ENCODE data around the gene KPNA6. TPM values are rescaled to one million over a fixed set of nuclear protein-coding genes. Genes with fewer than 3 reads are reported as not detected.
A peak's percentile ranks its signal among the peaks of the same experiment; 100 is the strongest.
"Not testable (repeated sequence)": the region's sequence is repeated elsewhere in the genome, so short reads cannot be mapped to it uniquely, and the experiment has no call there.

The KPNA6 gene
- total and polyA plus RNA-seq, 2 donors from 2014 or later: 10.6 to 66.9 TPM

GRCh38 chr1:32150847-32151246, 43.0 kb downstream of the KPNA6 start:
- peak in 1 of 5 donors; percentile 23 for DNase-seq
- peaks cover 0 to 3% (median 0%) of the 10 kb centered on the region in 3 donors for H3K36me3 ChIP-seq (ENCODE audit: control insufficient read depth in 2 of 3, insufficient read depth in 3 of 3, low read length in 3 of 3)
- H3K9ac ChIP-seq (ENCODE audit: low read length in 3 of 3): no peak overlapping the region
- H3K27ac ChIP-seq (ENCODE audit: low read depth in 2 of 2, low read length in 2 of 2): no peak overlapping the region
- H3K27me3 ChIP-seq (ENCODE audit: control insufficient read depth, insufficient read depth, low read length): no peaks in the 10 kb centered on the region
- H3K9me3 ChIP-seq (ENCODE audit: control insufficient read depth in 2 of 3, insufficient read depth in 1 of 3, low read length in 3 of 3): no peaks in the 10 kb centered on the region
- no peak for FAIRE-seq
- H3K4me3 ChIP-seq (ENCODE audit: low read length in 3 of 3): no peak overlapping the region
- no peaks in the 10 kb centered on the region for H3K4me1 ChIP-seq (ENCODE audit: control insufficient read depth in 2 of 3, insufficient read depth in 2 of 3, low read depth in 1 of 3, low read length in 3 of 3)
- intact Hi-C loops (cut with DNase I): no loop called here
- TF ChIP-seq CTCF (IDR thresholded peaks at IDR 0.05; ENCODE audit: borderline replicate concordance, extremely low read depth, insufficient read depth): no peak

DNA sequence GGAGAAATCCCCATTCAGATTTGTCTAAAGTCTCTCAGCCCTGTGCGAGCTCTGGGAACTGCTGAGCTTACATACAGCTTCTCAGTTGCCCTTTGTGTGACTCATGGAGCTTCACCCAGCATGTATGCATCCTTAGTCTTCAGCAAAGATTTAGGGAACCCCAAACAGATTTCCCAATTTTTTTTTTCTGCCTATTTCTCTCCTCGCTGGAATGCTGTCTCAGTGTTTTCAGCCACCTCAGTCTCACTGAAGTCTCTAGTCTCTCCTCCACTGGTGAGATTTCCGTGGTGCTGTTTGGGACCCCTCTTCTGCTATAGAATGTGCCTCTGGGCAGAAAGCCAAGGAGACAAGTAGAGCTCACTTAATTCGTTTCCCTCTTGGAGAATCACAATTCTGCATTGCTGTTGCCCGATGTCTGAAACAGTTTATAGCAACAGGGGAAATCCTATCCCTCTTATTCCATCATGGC, 43.5 kb downstream of the KPNA6 start:
- Histone ChIP-seq H3K27me3 (ENCODE audit: control insufficient read depth, insufficient read depth, low read length) (no peaks in the 10 kb centered on the region), H3K4me3 (ENCODE audit: low read length in 3 of 3) (no peak overlapping the region), H3K27ac (ENCODE audit: low read depth in 2 of 2, low read length in 2 of 2) (no peak overlapping the region), H3K36me3 (ENCODE audit: control insufficient read depth in 2 of 3, insufficient read depth in 3 of 3, low read length in 3 of 3) (peaks cover 0 to 7% (median 0%) of the 10 kb centered on the region in 3 donors), H3K4me1 (ENCODE audit: control insufficient read depth in 2 of 3, insufficient read depth in 2 of 3, low read depth in 1 of 3, low read length in 3 of 3) (no peaks in the 10 kb centered on the region), H3K9me3 (ENCODE audit: control insufficient read depth in 2 of 3, insufficient read depth in 1 of 3, low read length in 3 of 3) (no peaks in the 10 kb centered on the region), H3K9ac (ENCODE audit: low read length in 3 of 3) (no peak overlapping the region)
- intact Hi-C loops (cut with DNase I): no loop called here
- FAIRE-seq (no peak), DNase-seq (peak in 2 of 5 donors; percentile 29 to 71)
- no peak for TF ChIP-seq CTCF (IDR thresholded peaks at IDR 0.05; ENCODE audit: borderline replicate concordance, extremely low read depth, insufficient read depth)

DNA sequence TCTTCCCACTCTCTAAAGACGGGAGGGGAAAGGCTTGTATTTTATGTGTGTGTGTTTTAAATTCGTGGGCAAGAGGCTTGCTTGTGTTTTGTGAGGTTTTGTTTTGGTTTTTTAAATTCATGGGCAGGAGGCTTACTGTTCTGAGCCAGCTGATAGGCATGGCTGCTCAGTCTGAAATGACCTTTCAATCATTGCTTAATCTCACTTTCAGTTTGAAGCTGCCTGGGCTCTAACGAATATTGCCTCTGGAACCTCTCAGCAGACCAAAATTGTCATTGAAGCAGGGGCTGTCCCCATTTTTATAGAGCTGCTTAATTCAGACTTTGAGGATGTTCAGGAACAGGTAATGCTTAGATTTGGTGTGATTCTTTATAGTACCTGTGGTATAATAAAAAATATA, 51.3 kb downstream of the KPNA6 start:
- intact Hi-C loops (cut with DNase I): no loop called here
- Histone ChIP-seq H3K27ac (ENCODE audit: low read depth in 2 of 2, low read length in 2 of 2) (no peak overlapping the region), H3K36me3 (ENCODE audit: control insufficient read depth in 2 of 3, insufficient read depth in 3 of 3, low read length in 3 of 3) (peaks cover 18 to 73% (median 36%) of the 10 kb centered on the region in 3 donors), H3K9ac (ENCODE audit: low read length in 3 of 3) (no peak overlapping the region), H3K4me3 (ENCODE audit: low read length in 3 of 3) (no peak overlapping the region), H3K4me1 (ENCODE audit: control insufficient read depth in 2 of 3, insufficient read depth in 2 of 3, low read depth in 1 of 3, low read length in 3 of 3) (no peaks in the 10 kb centered on the region), H3K27me3 (ENCODE audit: control insufficient read depth, insufficient read depth, low read length) (no peaks in the 10 kb centered on the region), H3K9me3 (ENCODE audit: control insufficient read depth in 2 of 3, insufficient read depth in 1 of 3, low read length in 3 of 3) (no peaks in the 10 kb centered on the region)
- no peak for FAIRE-seq
- no peak for DNase-seq
- TF ChIP-seq CTCF (IDR thresholded peaks at IDR 0.05; ENCODE audit: borderline replicate concordance, extremely low read depth, insufficient read depth): no peak

GRCh38 chr1:32163405-32163804, 55.5 kb downstream of the KPNA6 start:
- no peak for FAIRE-seq

GRCh38 chr1:32165633-32166032, 57.8 kb downstream of the KPNA6 start:
- DNase-seq; H3K4me3 ChIP-seq (ENCODE audit: low read length in 3 of 3); FAIRE-seq; H3K27me3 ChIP-seq (ENCODE audit: control insufficient read depth, insufficient read depth, low read length); H3K4me1 ChIP-seq (ENCODE audit: control insufficient read depth in 2 of 3, insufficient read depth in 2 of 3, low read depth in 1 of 3, low read length in 3 of 3); H3K9ac ChIP-seq (ENCODE audit: low read length in 3 of 3); H3K27ac ChIP-seq (ENCODE audit: low read depth in 2 of 2, low read length in 2 of 2); intact Hi-C loops (cut with DNase I); H3K9me3 ChIP-seq (ENCODE audit: control insufficient read depth in 2 of 3, insufficient read depth in 1 of 3, low read length in 3 of 3): not testable (repeated sequence)
- H3K36me3 ChIP-seq (ENCODE audit: control insufficient read depth in 2 of 3, insufficient read depth in 3 of 3, low read length in 3 of 3): peaks cover 4 to 60% (median 41%) of the 10 kb centered on the region in 3 donors

More at GRCh38 chr1:32163405-32163804, 55.5 kb downstream of the KPNA6 start:
- Histone ChIP-seq H3K4me1 (ENCODE audit: control insufficient read depth in 2 of 3, insufficient read depth in 2 of 3, low read depth in 1 of 3, low read length in 3 of 3) (no peaks in the 10 kb centered on the region), H3K36me3 (ENCODE audit: control insufficient read depth in 2 of 3, insufficient read depth in 3 of 3, low read length in 3 of 3) (peaks cover 10 to 64% (median 32%) of the 10 kb centered on the region in 3 donors), H3K9ac (ENCODE audit: low read length in 3 of 3) (no peak overlapping the region), H3K27me3 (ENCODE audit: control insufficient read depth, insufficient read depth, low read length) (no peaks in the 10 kb centered on the region), H3K4me3 (ENCODE audit: low read length in 3 of 3) (no peak overlapping the region), H3K9me3 (ENCODE audit: control insufficient read depth in 2 of 3, insufficient read depth in 1 of 3, low read length in 3 of 3) (no peaks in the 10 kb centered on the region), H3K27ac (ENCODE audit: low read depth in 2 of 2, low read length in 2 of 2) (no peak overlapping the region)
- no peak for DNase-seq
- no peak for TF ChIP-seq CTCF (IDR thresholded peaks at IDR 0.05; ENCODE audit: borderline replicate concordance, extremely low read depth, insufficient read depth)
- intact Hi-C loops (cut with DNase I): no loop called here

All from kidney (tissue), 14 donors.